Head of caudate nucleus (tissue), 42 donors: ENCODE results near the gene SPRY1.

ENCODE experiments used
- DNase-seq, 42 donors: peaks; one replicate each; pipeline versions ENCODE4 v3.0.0 to v3.0.0-alpha.2; 2020 to 2021; ENCODE audit warnings: mixed read lengths in 7 of 42
- intact Hi-C: fragments of 100-400 bp; cut with DNase I; formaldehyde crosslinking; loops from one replicate; pipeline ENCODE4 v1.15.0; 2022

The SPRY1 gene

GRCh38 chr4:123427951-123428350 lies 31.4 kb downstream of the SPRY1 start:
- intact Hi-C loops = no loop called here
- no peak for DNase-seq

GRCh38 chr4:123430031-123430430 lies 33.4 kb downstream of the SPRY1 start:
- intact Hi-C loops = no loop called here
- DNase-seq = no peak

GRCh38 chr4:123430501-123430900 lies 33.9 kb downstream of the SPRY1 start:
- no peak for DNase-seq
- intact Hi-C loops = no loop called here

GRCh38 chr4:123433573-123433972 lies 37.0 kb downstream of the SPRY1 start:
- DNase-seq = no peak
- intact Hi-C loops = no loop called here

GRCh38 chr4:123433976-123434375 lies 37.4 kb downstream of the SPRY1 start:
- intact Hi-C loops = no loop called here

GRCh38 chr4:123435246-123436113 lies 38.9 kb downstream of the SPRY1 start:
- intact Hi-C loops = no loop called here
- no peak for DNase-seq

More at GRCh38 chr4:123433976-123434375, 37.4 kb downstream of the SPRY1 start:
- no peak for DNase-seq

GRCh38 chr4:123438031-123438430 lies 41.4 kb downstream of the SPRY1 start:
- intact Hi-C loops = no loop called here
- no peak for DNase-seq

- intact Hi-C loops = no loop called here
- no peak for DNase-seq
Observed at GRCh38 chr4:123443401-123444289, 47.0 kb downstream of the SPRY1 start.

GRCh38 chr4:123444290-123444731 lies 47.7 kb downstream of the SPRY1 start:
- DNase-seq = peak in 20 of 42 donors; percentile 4 to 56 (median 20)
- intact Hi-C loops = no loop called here

GRCh38 chr4:123446865-123447474 lies 50.4 kb downstream of the SPRY1 start:
- DNase-seq = no peak
- intact Hi-C loops = no loop called here

- intact Hi-C loops = no loop called here
- no peak for DNase-seq
Observed at GRCh38 chr4:123449362-123449761, 52.8 kb downstream of the SPRY1 start.

GRCh38 chr4:123449780-123450179 lies 53.2 kb downstream of the SPRY1 start:
- intact Hi-C loops = no loop called here
- DNase-seq = no peak

GRCh38 chr4:123450393-123450792 lies 53.8 kb downstream of the SPRY1 start:
- intact Hi-C loops = no loop called here
- no peak for DNase-seq

GRCh38 chr4:123452616-123453015 lies 56.0 kb downstream of the SPRY1 start:
- peak in 31 of 42 donors; percentile 13 to 74 (median 49) for DNase-seq
- intact Hi-C loops = no loop called here

- intact Hi-C loops = no loop called here
Observed at GRCh38 chr4:123453061-123453680, 56.6 kb downstream of the SPRY1 start.

More at GRCh38 chr4:123453061-123453680, 56.6 kb downstream of the SPRY1 start:
- no peak for DNase-seq
